HUES48 (cell line): ENCODE measurements around the gene KDM1A.

ENCODE experiments used
- H3K27ac ChIP-seq: one replicate; pipeline ENCODE4 v1.7.0; 2013; ENCODE audit warnings: low read depth, low read length, inconsistent platforms
- H3K27me3 ChIP-seq: 2 replicates; pipeline ENCODE4 v1.6.1; 2013; ENCODE audit warnings: mild to moderate bottlenecking, low read length; ENCODE audit not compliant: control insufficient read depth, insufficient read depth
- H3K36me3 ChIP-seq: 2 replicates; pipeline ENCODE4 v1.6.1; 2013; ENCODE audit warnings: low read length; ENCODE audit not compliant: control insufficient read depth, insufficient read depth
- H3K4me1 ChIP-seq: 2 replicates; pipeline ENCODE4 v1.6.1; 2013; ENCODE audit warnings: mild to moderate bottlenecking, low read length; ENCODE audit not compliant: control insufficient read depth, insufficient read depth
- H3K4me3 ChIP-seq: 2 replicates; pipeline ENCODE4 v1.5.1; 2013; ENCODE audit warnings: mild to moderate bottlenecking, low read depth, low read length
- H3K9ac ChIP-seq: 2 replicates; pipeline ENCODE4 v1.6.1; 2013; ENCODE audit warnings: mild to moderate bottlenecking, low read depth, low read length, moderate library complexity
- H3K9me3 ChIP-seq: 2 replicates; pipeline ENCODE4 v1.6.1; 2013; ENCODE audit warnings: low read length; ENCODE audit not compliant: control insufficient read depth, insufficient read depth

KDM1A gene

DNA sequence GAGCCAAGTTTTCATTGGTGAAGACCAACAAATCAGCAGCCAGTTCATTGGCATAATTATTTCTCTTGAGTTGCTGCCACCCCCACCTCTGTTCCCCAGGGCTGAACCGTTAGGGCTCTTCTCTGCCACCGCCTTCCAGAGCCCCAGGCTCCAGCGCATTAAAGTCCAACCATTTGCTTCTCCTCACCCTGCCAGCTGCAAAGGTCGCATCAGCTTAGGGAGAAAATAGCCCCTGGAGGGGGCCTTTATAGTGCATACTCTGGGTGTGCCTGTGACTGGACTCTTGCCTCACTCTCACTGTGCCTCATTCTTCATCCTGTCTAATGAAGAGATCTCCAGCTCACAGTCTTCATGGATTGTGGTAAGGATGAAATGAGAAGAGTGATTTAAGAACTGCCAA lies 50.4 kb downstream of the KDM1A start:
- no peak overlapping the region for H3K9ac ChIP-seq
- no peak overlapping the region for H3K4me3 ChIP-seq
- H3K4me1 ChIP-seq, result no peaks in the 10 kb centered on the region
- H3K36me3 ChIP-seq, result peaks cover 98% of the 10 kb centered on the region
- H3K9me3 ChIP-seq, result no peaks in the 10 kb centered on the region
- no peak overlapping the region for H3K27ac ChIP-seq
- H3K27me3 ChIP-seq, result no peaks in the 10 kb centered on the region

DNA sequence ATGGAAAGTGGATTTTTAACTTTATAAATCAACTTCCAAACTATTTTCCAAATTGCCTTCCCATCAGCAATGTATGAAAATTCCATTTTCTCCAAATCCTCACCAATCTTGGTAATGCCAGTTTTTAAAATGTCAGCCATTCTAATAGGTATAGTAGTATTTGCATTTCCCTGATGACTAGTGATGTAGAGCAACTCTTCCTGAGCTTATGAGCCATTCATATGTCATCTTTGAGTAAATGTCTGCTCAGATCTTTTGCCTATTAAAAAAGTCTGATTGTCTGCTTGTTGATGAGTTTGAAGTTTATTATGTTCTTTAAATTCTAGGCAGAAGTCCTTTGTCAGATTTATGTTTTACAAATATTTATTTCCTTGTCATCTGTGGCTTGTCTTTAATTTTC lies 54.7 kb downstream of the KDM1A start:
- Histone ChIP-seq H3K36me3 (peaks cover 92% of the 10 kb centered on the region), H3K9ac (no peak overlapping the region), H3K9me3 (no peaks in the 10 kb centered on the region), H3K4me3 (no peak overlapping the region), H3K27me3 (no peaks in the 10 kb centered on the region), H3K4me1 (no peaks in the 10 kb centered on the region), H3K27ac (no peak overlapping the region)

DNA sequence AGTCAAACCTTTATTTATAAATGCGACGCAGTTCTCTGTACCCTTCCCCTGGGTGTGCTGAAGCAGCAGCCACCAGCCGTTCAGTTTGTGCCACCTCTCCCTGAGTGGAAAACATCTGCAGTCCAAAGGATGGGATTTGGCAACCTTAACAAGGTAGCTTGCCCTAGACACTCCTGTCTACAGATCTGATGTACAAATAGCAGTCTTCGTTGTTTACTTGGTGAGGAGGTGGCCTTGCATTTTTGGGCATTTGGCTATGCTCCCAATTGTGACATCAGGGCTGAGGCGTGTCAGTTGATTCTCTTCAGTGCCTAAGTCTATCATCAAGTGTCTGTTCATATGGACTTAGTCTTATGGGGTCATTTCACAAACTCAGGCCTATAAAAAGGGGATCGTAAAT lies 59.8 kb downstream of the KDM1A start:
- no peaks in the 10 kb centered on the region for H3K27me3 ChIP-seq
- H3K4me1 ChIP-seq, result no peaks in the 10 kb centered on the region
- no peak overlapping the region for H3K27ac ChIP-seq
- no peak overlapping the region for H3K9ac ChIP-seq
- no peak overlapping the region for H3K4me3 ChIP-seq
- H3K9me3 ChIP-seq, result no peaks in the 10 kb centered on the region
- peaks cover 94% of the 10 kb centered on the region for H3K36me3 ChIP-seq

DNA sequence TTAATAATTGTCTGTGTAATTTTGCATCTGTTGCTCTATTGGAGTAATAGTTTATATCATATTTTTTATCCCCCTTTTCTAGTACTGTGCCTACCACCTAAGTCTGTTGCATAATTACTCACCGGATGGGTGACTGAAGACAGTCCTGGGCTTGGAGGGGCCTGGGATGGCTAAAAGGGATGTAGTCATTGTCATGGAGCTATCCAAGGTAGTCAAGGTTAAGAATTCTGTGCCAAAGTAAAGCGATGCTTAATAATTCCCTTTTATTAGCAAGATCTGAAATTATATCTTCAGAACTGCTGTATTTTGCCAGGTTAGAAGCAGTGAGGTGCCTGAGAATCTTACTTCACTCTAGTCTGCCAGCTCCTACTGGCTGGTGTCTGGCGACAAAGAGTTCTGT lies 61.6 kb downstream of the KDM1A start:
- Histone ChIP-seq H3K4me1 (no peaks in the 10 kb centered on the region), H3K9me3 (no peaks in the 10 kb centered on the region), H3K4me3 (no peak overlapping the region), H3K27me3 (no peaks in the 10 kb centered on the region), H3K9ac (no peak overlapping the region), H3K36me3 (peaks cover 98% of the 10 kb centered on the region), H3K27ac (no peak overlapping the region)

DNA sequence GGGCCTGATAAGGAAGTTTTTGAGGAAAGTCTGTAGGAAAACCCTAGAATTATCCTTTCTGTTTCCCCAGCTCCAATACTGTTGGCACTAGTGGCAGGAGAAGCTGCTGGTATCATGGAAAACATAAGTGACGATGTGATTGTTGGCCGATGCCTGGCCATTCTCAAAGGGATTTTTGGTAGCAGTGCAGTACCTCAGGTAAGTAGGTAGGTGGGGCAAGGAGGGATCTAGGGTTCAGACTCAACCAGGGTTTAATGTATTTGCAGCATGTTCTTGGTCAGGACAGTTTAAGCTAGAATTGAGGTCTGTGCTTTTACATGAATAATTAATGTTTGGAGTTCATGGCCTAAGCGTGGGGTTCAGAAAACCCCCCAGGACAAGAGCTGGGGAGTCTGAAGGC lies 62.1 kb downstream of the KDM1A start:
- no peaks in the 10 kb centered on the region for H3K4me1 ChIP-seq
- no peak overlapping the region for H3K27ac ChIP-seq
- peaks cover 98% of the 10 kb centered on the region for H3K36me3 ChIP-seq
- no peak overlapping the region for H3K4me3 ChIP-seq
- H3K27me3 ChIP-seq, result no peaks in the 10 kb centered on the region
- H3K9ac ChIP-seq, result no peak overlapping the region
- H3K9me3 ChIP-seq, result no peaks in the 10 kb centered on the region

DNA sequence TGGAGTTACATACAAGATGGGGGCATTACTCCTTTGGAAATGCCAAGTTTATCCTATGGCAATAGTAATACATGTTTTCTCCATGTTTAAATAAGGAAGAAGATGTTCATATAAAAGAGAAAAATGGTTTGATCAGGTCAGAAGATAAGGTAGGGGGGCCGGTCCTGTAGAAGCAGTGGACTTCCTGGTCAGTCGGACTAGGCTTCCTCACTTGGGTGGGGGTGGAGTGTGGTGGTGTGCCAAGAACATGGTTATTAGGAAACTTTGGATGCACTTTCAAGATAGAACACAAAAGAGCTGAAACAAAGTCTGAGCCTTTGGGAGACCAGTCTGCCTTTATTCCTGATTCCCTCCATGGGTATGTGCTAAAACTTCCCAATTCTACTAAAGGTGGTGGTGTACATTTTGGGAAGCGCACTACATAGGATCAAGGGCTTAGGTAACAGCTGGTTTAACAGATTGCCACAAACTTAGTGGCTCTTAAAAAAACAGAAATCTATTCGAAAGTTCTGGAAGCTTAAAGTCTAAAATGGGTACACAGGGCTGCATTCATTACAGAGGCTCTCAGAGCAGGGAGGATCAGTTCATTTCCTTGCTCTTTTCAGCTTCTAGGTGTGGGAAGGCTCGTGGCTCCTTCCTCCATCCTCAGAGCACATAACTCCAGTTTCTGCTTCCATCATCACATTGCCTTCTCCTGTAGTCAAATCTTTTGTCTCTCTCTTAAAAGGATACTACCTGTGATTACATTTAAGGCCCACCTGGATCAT lies 64.6 kb downstream of the KDM1A start:
- H3K9me3 ChIP-seq, result no peaks in the 10 kb centered on the region
- H3K4me1 ChIP-seq, result no peaks in the 10 kb centered on the region
- peaks cover 98% of the 10 kb centered on the region for H3K36me3 ChIP-seq
- no peaks in the 10 kb centered on the region for H3K27me3 ChIP-seq
- H3K27ac ChIP-seq, result no peak overlapping the region
- no peak overlapping the region for H3K4me3 ChIP-seq
- H3K9ac ChIP-seq, result no peak overlapping the region

DNA sequence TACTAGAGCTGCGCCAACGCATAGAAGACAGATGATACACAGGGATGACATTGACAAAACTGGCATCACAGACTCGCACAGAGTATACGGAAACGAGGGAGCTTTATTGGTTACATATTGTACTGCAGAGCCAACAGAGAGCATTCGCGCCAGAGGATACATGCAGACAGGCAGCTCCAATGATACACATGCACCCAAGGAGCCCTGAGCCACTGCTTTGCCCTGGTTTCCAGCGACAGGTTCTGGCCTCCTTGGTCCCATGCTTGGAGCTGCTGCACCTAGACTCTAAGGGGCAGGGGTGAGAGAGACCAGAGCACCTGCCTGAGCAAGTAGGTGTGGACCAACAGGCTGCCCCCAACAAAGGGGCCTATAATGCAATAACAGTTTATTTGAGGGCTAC lies 65.6 kb downstream of the KDM1A start:
- Histone ChIP-seq H3K27ac (no peak overlapping the region), H3K4me3 (no peak overlapping the region), H3K27me3 (no peaks in the 10 kb centered on the region), H3K9ac (no peak overlapping the region), H3K36me3 (peaks cover 93% of the 10 kb centered on the region), H3K4me1 (no peaks in the 10 kb centered on the region), H3K9me3 (no peaks in the 10 kb centered on the region)

- Histone ChIP-seq H3K36me3 (peaks cover 93% of the 10 kb centered on the region), H3K27ac (no peak overlapping the region), H3K27me3 (no peaks in the 10 kb centered on the region), H3K9ac (no peak overlapping the region), H3K4me1 (no peaks in the 10 kb centered on the region), H3K4me3 (no peak overlapping the region), H3K9me3 (no peaks in the 10 kb centered on the region)
These were observed 66.4 kb downstream of the KDM1A start for GRCh38 chr1:23085696-23086095.

- Histone ChIP-seq H3K36me3 (peaks cover 93% of the 10 kb centered on the region), H3K4me1 (no peaks in the 10 kb centered on the region), H3K9me3 (no peaks in the 10 kb centered on the region), H3K27ac (no peak overlapping the region), H3K27me3 (no peaks in the 10 kb centered on the region), H3K9ac (no peak overlapping the region), H3K4me3 (no peak overlapping the region)
These were observed 68.8 kb downstream of the KDM1A start for GRCh38 chr1:23088027-23088426.

DNA sequence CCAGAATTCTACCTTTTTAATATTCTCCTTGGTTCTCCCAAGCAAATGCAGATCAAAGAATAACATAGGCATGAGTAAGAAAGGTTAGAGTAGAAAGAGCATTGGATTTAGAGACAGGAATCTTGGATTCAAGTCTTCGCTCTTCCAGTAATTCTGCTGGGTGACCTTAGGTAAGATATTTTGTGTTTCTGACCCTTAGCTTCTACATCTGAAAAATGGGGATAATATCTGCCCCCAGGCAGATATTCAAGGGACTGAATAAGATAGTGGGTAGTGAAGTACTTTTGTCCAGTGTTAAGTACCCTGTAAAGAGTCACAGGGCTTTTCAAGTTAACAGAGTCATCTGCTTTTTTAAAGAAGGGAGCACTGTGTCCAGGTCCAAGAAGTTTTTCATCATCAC lies 70.8 kb downstream of the KDM1A start:
- Histone ChIP-seq H3K9ac (no peak overlapping the region), H3K4me1 (no peaks in the 10 kb centered on the region), H3K27me3 (no peaks in the 10 kb centered on the region), H3K9me3 (no peaks in the 10 kb centered on the region), H3K36me3 (peaks cover 90% of the 10 kb centered on the region), H3K27ac (no peak overlapping the region), H3K4me3 (no peak overlapping the region)

- Histone ChIP-seq H3K9ac (no peak overlapping the region), H3K4me1 (no peaks in the 10 kb centered on the region), H3K27me3 (no peaks in the 10 kb centered on the region), H3K9me3 (no peaks in the 10 kb centered on the region), H3K36me3 (peaks cover 77% of the 10 kb centered on the region), H3K4me3 (no peak overlapping the region), H3K27ac (no peak overlapping the region)
These were observed 72.3 kb downstream of the KDM1A start for GRCh38 chr1:23091545-23091944.
